SJCRH30 (cell line): Measurements from ENCODE around the gene RASA2. TPM values are rescaled to one million over a fixed set of nuclear protein-coding genes. Genes with fewer than 3 reads are reported as not detected.
"Not testable (repeated sequence)": the region's sequence is repeated elsewhere in the genome, so short reads cannot be mapped to it uniquely, and the experiment has no call there.

Experiments
- DNase-seq, 2 experiments: peaks; one replicate each; pipeline ENCODE4 v3.0.0-alpha.2; 2015 to 2020
- H3K27ac ChIP-seq: fragments of 250-450 bp; sonication (Bioruptor Pico); 2 replicates; pipeline ENCODE4 v1.5.1; 2020; ENCODE audit warnings: mild to moderate bottlenecking, moderate library complexity
- H3K27me3 ChIP-seq: fragments of 250-450 bp; sonication (Bioruptor Pico); 2 replicates; pipeline ENCODE4 v1.5.1; 2020; ENCODE audit warnings: mild to moderate bottlenecking, moderate library complexity
- H3K36me3 ChIP-seq: fragments of 250-450 bp; sonication (Bioruptor Pico); 2 replicates; pipeline ENCODE4 v1.5.1; 2020; ENCODE audit warnings: mild to moderate bottlenecking, moderate library complexity
- H3K4me1 ChIP-seq: fragments of 250-450 bp; sonication (Bioruptor Pico); 2 replicates; pipeline ENCODE4 v1.5.1; 2020; ENCODE audit warnings: mild to moderate bottlenecking, moderate library complexity
- H3K4me3 ChIP-seq: fragments of 250-450 bp; sonication (Bioruptor Pico); 2 replicates; pipeline ENCODE4 v1.5.1; 2020; ENCODE audit warnings: mild to moderate bottlenecking, moderate library complexity
- H3K9me3 ChIP-seq: fragments of 250-450 bp; sonication (Bioruptor Pico); replicated peaks from 2 replicates; pipeline ENCODE4 v1.5.1; 2020; ENCODE audit warnings: mild to moderate bottlenecking, moderate library complexity
- total RNA-seq: library from RNA; depleted of rRNA; stranded (reverse); fragments of >200 nt; shearing (Covaris generic); gene quantifications from 2 replicates; pipeline ENCODE4 v1.2.3, GENCODE V29; 2014

The RASA2 gene
- total RNA-seq, 1 experiment from 2014 or later, result 37.5 TPM

GRCh38 chr3:141497589-141497988 is 10.8 kb downstream of the RASA2 start:
- not testable (repeated sequence) for H3K4me1 ChIP-seq

GRCh38 chr3:141498598-141499223 is 11.9 kb downstream of the RASA2 start:
- no peak overlapping the region for H3K4me3 ChIP-seq
- peaks cover 14% of the 10 kb centered on the region; the same call in 1 of the 2 replicates for H3K9me3 ChIP-seq
- no peaks in the 10 kb centered on the region for H3K27me3 ChIP-seq
- DNase-seq, result no peak
- peaks cover 12% of the 10 kb centered on the region; the same call in 1 of the 2 replicates for H3K36me3 ChIP-seq
- no peak overlapping the region for H3K27ac ChIP-seq
- H3K4me1 ChIP-seq, result peaks cover 6% of the 10 kb centered on the region; the same call in 1 of the 2 replicates

More at GRCh38 chr3:141497589-141497988, 10.8 kb downstream of the RASA2 start:
- H3K27ac ChIP-seq, H3K4me3 ChIP-seq, H3K27me3 ChIP-seq, DNase-seq, H3K36me3 ChIP-seq, H3K9me3 ChIP-seq: not testable (repeated sequence)

GRCh38 chr3:141499284-141499683 is 12.5 kb downstream of the RASA2 start:
- H3K27me3 ChIP-seq, result no peaks in the 10 kb centered on the region
- H3K4me3 ChIP-seq, result no peak overlapping the region
- no peak overlapping the region for H3K27ac ChIP-seq
- H3K4me1 ChIP-seq, result peaks cover 6% of the 10 kb centered on the region; the same call in 1 of the 2 replicates
- no peak for DNase-seq
- H3K36me3 ChIP-seq, result peaks cover 14% of the 10 kb centered on the region; the same call in 1 of the 2 replicates
- peaks cover 14% of the 10 kb centered on the region; the same call in 1 of the 2 replicates for H3K9me3 ChIP-seq

- H3K4me3 ChIP-seq, result no peak overlapping the region
- peaks cover 6% of the 10 kb centered on the region; the same call in 1 of the 2 replicates for H3K4me1 ChIP-seq
- peaks cover 14% of the 10 kb centered on the region; the same call in 1 of the 2 replicates for H3K36me3 ChIP-seq
- H3K27ac ChIP-seq, result no peak overlapping the region
- DNase-seq, result no peak
- H3K9me3 ChIP-seq, result peaks cover 14% of the 10 kb centered on the region; the same call in 1 of the 2 replicates
- H3K27me3 ChIP-seq, result no peaks in the 10 kb centered on the region
Measured at GRCh38 chr3:141499965-141500364, 13.1 kb downstream of the RASA2 start.

GRCh38 chr3:141500397-141500796 is 13.6 kb downstream of the RASA2 start:
- peaks cover 6% of the 10 kb centered on the region; the same call in 1 of the 2 replicates for H3K4me1 ChIP-seq
- no peak overlapping the region for H3K4me3 ChIP-seq
- no peak for DNase-seq
- peaks cover 14% of the 10 kb centered on the region; the same call in 1 of the 2 replicates for H3K36me3 ChIP-seq
- H3K27ac ChIP-seq, result no peak overlapping the region
- peaks cover 14% of the 10 kb centered on the region; the same call in 1 of the 2 replicates for H3K9me3 ChIP-seq
- no peaks in the 10 kb centered on the region for H3K27me3 ChIP-seq

- Histone ChIP-seq H3K9me3 (peaks cover 5% of the 10 kb centered on the region; the same call in 1 of the 2 replicates), H3K4me3 (no peak overlapping the region), H3K27ac (no peak overlapping the region), H3K36me3 (peaks cover 9% of the 10 kb centered on the region; the same call in 1 of the 2 replicates), H3K4me1 (no peaks in the 10 kb centered on the region), H3K27me3 (no peaks in the 10 kb centered on the region)
- DNase-seq, result no peak
Measured at GRCh38 chr3:141505166-141505565, 18.3 kb downstream of the RASA2 start.

GRCh38 chr3:141506071-141506470 is 19.2 kb downstream of the RASA2 start:
- peaks cover 9% of the 10 kb centered on the region; the same call in 1 of the 2 replicates for H3K36me3 ChIP-seq
- no peak overlapping the region for H3K27ac ChIP-seq
- no peak for DNase-seq
- peaks cover 5% of the 10 kb centered on the region; the same call in 1 of the 2 replicates for H3K9me3 ChIP-seq
- H3K4me3 ChIP-seq, result no peak overlapping the region
- H3K27me3 ChIP-seq, result no peaks in the 10 kb centered on the region
- H3K4me1 ChIP-seq, result no peaks in the 10 kb centered on the region

- H3K27ac ChIP-seq, result no peak overlapping the region
- DNase-seq, result no peak
- H3K4me3 ChIP-seq, result no peak overlapping the region
- H3K4me1 ChIP-seq, result no peaks in the 10 kb centered on the region
- no peaks in the 10 kb centered on the region for H3K27me3 ChIP-seq
- H3K9me3 ChIP-seq, result peaks cover 5% of the 10 kb centered on the region; the same call in 1 of the 2 replicates
- H3K36me3 ChIP-seq, result peaks cover 14% of the 10 kb centered on the region
Measured at GRCh38 chr3:141507392-141508066, 20.7 kb downstream of the RASA2 start.

- peaks cover 5% of the 10 kb centered on the region; the same call in 1 of the 2 replicates for H3K9me3 ChIP-seq
- H3K4me3 ChIP-seq, result no peak overlapping the region
- no peak overlapping the region for H3K27ac ChIP-seq
- no peaks in the 10 kb centered on the region for H3K4me1 ChIP-seq
- H3K36me3 ChIP-seq, result peaks cover 12% of the 10 kb centered on the region
- no peaks in the 10 kb centered on the region for H3K27me3 ChIP-seq
- DNase-seq, result no peak
Measured at GRCh38 chr3:141508067-141508436, 21.2 kb downstream of the RASA2 start.

- Histone ChIP-seq H3K27ac (no peak overlapping the region), H3K9me3 (no peaks in the 10 kb centered on the region; the same call in 1 of the 2 replicates), H3K36me3 (peaks cover 30% of the 10 kb centered on the region), H3K27me3 (no peaks in the 10 kb centered on the region), H3K4me1 (no peaks in the 10 kb centered on the region), H3K4me3 (no peak overlapping the region)
- DNase-seq, result no peak
Measured at GRCh38 chr3:141511361-141511760, 24.5 kb downstream of the RASA2 start.

- H3K27me3 ChIP-seq, result no peaks in the 10 kb centered on the region
Measured at GRCh38 chr3:141514382-141514781, 27.6 kb downstream of the RASA2 start.

GRCh38 chr3:141519587-141519986 is 32.8 kb downstream of the RASA2 start:
- H3K4me3 ChIP-seq, result no peak overlapping the region

More at GRCh38 chr3:141514382-141514781, 27.6 kb downstream of the RASA2 start:
- no peak for DNase-seq
- Histone ChIP-seq H3K27ac (no peak overlapping the region), H3K4me1 (no peaks in the 10 kb centered on the region), H3K9me3 (no peaks in the 10 kb centered on the region; the same call in 1 of the 2 replicates), H3K36me3 (peaks cover 54% of the 10 kb centered on the region), H3K4me3 (no peak overlapping the region)

GRCh38 chr3:141521781-141522180 is 35.0 kb downstream of the RASA2 start:
- no peak overlapping the region for H3K27ac ChIP-seq
- no peaks in the 10 kb centered on the region for H3K9me3 ChIP-seq
- no peak for DNase-seq
- H3K4me3 ChIP-seq, result no peak overlapping the region
- no peaks in the 10 kb centered on the region for H3K27me3 ChIP-seq
- H3K36me3 ChIP-seq, result peaks cover 32% of the 10 kb centered on the region
- no peaks in the 10 kb centered on the region for H3K4me1 ChIP-seq

More at GRCh38 chr3:141519587-141519986, 32.8 kb downstream of the RASA2 start:
- no peak overlapping the region for H3K27ac ChIP-seq
- H3K27me3 ChIP-seq, result no peaks in the 10 kb centered on the region
- no peaks in the 10 kb centered on the region for H3K4me1 ChIP-seq
- peaks cover 45% of the 10 kb centered on the region for H3K36me3 ChIP-seq
- no peaks in the 10 kb centered on the region for H3K9me3 ChIP-seq
- no peak for DNase-seq

- no peaks in the 10 kb centered on the region for H3K27me3 ChIP-seq
- no peaks in the 10 kb centered on the region for H3K9me3 ChIP-seq
- DNase-seq, result no peak
- 0 out of 2 replicates have a peak, but pooled peaks cover 1% of the 10 kb centered on the region for H3K4me1 ChIP-seq
- no peak overlapping the region for H3K27ac ChIP-seq
- H3K4me3 ChIP-seq, result no peak overlapping the region
- H3K36me3 ChIP-seq, result peaks cover 22% of the 10 kb centered on the region
Measured at GRCh38 chr3:141523615-141524375, 37.0 kb downstream of the RASA2 start.
